Inflammatory macrophage (primary cell): ENCODE measurements around the gene MOSMO.

ENCODE experiments used
- DNase-seq, 2 donors: peaks; one replicate each; pipeline ENCODE4 v3.0.0-alpha.2; 2020 to 2022

Gene MOSMO

GRCh38 chr16:22050963-22051362 is 43.1 kb downstream of the MOSMO start:
- no peak for DNase-seq

- peak in 1 of 2 donors; percentile 13 for DNase-seq
These were observed 45.1 kb downstream of the MOSMO start for GRCh38 chr16:22052980-22053379.

- DNase-seq: no peak
These were observed 46.0 kb downstream of the MOSMO start for GRCh38 chr16:22053921-22054341.

GRCh38 chr16:22054847-22055590 is 47.1 kb downstream of the MOSMO start:
- peak; percentile 4 to 21 for DNase-seq

- no peak for DNase-seq
These were observed 48.0 kb downstream of the MOSMO start for GRCh38 chr16:22055881-22056280.

GRCh38 chr16:22063888-22064467 is 56.1 kb downstream of the MOSMO start:
- no peak for DNase-seq

GRCh38 chr16:22065252-22065651 is 57.3 kb downstream of the MOSMO start:
- DNase-seq: no peak

GRCh38 chr16:22070361-22071330 is 62.7 kb downstream of the MOSMO start:
- DNase-seq: no peak

GRCh38 chr16:22071331-22071910 is 63.5 kb downstream of the MOSMO start:
- no peak for DNase-seq

- no peak for DNase-seq
These were observed 65.4 kb downstream of the MOSMO start for GRCh38 chr16:22073350-22073749.

GRCh38 chr16:22075043-22075757 is 67.3 kb downstream of the MOSMO start:
- DNase-seq: no peak

- no peak for DNase-seq
These were observed 67.9 kb downstream of the MOSMO start for GRCh38 chr16:22075776-22076175.

GRCh38 chr16:22077700-22078313 is 69.9 kb downstream of the MOSMO start:
- peak; percentile 72 to 76 for DNase-seq

- DNase-seq: no peak
These were observed 70.7 kb downstream of the MOSMO start for GRCh38 chr16:22078656-22079055.

- DNase-seq: no peak
These were observed 73.1 kb downstream of the MOSMO start for GRCh38 chr16:22081050-22081449.

- no peak for DNase-seq
These were observed 78.5 kb downstream of the MOSMO start for GRCh38 chr16:22086440-22086839.

- DNase-seq: no peak
These were observed 80.7 kb downstream of the MOSMO start for GRCh38 chr16:22088642-22089041.

- no peak for DNase-seq
These were observed 82.0 kb downstream of the MOSMO start for GRCh38 chr16:22089910-22090309.

GRCh38 chr16:22091721-22092120 is 83.8 kb downstream of the MOSMO start:
- no peak for DNase-seq

GRCh38 chr16:22092143-22092933 is 84.4 kb downstream of the MOSMO start, which contains the start of gene VWA3A:
Gene VWA3A, plus strand, starts transcription at chr16:22092541. Its CDS starts 97 bp downstream, at chr16:22092638.
- DNase-seq: no peak

GRCh38 chr16:22093331-22093730 is 85.4 kb downstream of the MOSMO start:
- DNase-seq: no peak
